Stimulated activated CD8-positive, alpha-beta memory T cell treated with anti-CD3 and anti-CD28 coated beads, Interleukin-4, amount 100 ng/mL, for 48 hours (primary cell): ENCODE measurements around the gene PDAP1.
"Not testable (repeated sequence)": the region's sequence is repeated elsewhere in the genome, so short reads cannot be mapped to it uniquely, and the experiment has no call there.

ENCODE experiments used
- DNase-seq: peaks from one replicate; pipeline ENCODE4 v3.0.0-alpha.2; 2020

The PDAP1 gene, protein sequence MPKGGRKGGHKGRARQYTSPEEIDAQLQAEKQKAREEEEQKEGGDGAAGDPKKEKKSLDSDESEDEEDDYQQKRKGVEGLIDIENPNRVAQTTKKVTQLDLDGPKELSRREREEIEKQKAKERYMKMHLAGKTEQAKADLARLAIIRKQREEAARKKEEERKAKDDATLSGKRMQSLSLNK

DNA sequence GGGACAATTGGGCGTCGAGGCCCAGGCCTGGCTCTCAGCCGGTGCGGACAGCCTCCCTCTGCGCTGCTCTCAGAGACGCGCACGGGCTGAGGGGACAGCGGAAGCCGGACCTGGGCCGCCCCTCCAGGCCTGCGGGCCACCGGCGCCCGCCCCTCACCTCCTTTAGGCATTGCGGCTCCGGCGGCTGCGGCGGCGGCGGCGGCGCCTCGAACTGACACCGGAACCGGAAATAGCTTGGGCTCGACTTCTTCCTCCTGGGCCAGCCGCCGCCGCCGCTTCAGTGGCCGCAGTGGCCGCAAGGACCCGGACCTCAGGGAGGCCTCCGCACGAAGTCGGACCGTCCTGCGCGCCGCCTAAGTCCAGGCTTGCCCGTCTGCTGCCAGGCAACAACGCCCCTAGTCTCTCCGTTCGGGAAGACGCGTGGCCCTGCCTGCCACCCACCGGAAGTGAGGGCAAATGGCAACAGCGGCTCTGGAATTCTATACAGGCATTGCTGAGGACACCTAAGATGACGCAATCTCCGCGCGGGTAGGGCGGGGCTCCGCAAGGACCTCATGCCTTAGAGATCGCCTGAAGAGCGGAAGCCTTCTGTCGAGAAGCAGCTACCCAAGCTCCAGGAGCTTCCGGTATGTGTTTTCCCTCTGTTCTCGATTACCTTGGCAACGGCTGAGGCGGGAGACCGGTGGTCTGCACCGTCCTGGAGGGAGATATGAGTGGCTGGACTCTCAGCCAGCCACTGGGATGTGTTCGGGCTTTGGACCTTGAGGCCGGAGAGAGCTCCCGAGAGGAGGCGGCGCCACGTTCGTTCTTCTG lies at the start of gene PDAP1, which contains the start of gene BUD31:
Gene PDAP1 (minus strand): TSS at position 219 of the 813 bp plus-strand sequence. CDS start 49 bp downstream, at position 170.
Gene BUD31 (plus strand): TSS at position 591 of the 813 bp plus-strand sequence. CDS start 2,124 bp downstream, outside the sequence.
- DNase-seq: peak; percentile 95

DNA sequence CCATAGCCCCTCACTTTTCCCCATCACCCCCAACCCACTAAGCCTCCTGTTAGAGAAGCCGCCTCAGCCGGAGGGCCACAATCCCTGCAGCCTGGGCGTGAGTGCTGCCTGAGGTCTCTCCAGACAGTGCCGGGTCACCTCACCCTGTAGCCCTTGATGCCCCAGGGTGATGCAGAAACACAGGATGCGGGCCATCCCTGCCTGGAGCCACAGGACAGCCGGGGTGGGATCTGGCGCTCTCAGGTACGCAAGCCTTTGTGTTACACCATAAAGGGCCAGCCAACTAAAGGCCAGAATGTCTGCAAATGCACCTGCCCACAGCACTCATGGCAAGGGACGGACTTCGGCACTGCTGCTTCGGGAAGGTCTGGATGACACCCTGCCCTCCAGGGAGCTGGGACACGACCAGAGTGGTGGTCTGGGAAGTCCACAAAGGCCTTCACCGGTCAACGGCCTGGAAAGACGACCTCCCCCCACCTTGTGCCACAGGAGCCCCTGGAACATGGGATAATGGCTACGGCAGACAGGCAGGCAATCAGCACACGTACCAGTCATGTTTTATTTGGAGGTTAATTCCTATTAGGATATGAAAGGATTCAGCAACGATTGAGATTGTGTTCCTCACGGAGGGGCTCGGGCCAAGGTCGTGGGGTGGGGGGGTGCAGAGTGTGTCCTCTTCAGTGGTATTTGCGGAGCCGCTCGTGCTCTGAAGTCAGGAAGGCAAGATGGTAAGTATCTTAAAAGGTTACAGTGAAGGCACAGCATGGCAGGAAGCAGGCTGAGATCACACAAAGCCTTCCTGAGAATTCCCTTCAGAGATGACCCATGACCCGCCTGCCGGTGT lies 49.5 kb upstream of the PDAP1 start:
- DNase-seq: no peak

DNA sequence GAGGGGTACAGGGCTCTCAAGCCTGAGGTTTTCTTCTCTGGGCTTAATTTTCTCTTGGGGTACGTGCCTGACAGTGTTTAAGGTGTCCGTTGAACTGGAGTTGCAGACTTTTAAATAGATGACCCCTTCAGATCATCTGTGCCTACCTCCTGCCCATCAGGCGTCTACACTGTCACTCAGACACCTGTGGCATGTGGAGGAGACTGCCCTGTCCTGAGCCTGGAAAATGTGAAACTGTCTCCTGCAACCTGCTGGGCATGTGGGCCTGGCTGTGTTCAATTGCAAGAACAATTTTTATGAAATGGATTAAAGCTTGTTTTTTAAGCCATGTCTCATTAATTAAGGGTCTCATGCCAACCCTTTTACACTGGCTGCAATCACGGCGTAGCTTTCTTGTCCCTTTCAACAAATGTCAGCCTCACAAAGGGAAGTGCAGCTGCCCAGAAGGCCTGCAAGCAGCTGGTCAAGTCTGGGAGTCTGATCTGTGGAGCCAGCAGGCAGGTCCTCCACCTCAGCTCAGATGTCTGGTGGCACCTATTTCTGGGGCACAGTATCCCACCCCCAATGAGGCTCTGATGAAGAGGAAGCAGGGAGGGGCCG lies 48.8 kb upstream of the PDAP1 start:
- DNase-seq: no peak

DNA sequence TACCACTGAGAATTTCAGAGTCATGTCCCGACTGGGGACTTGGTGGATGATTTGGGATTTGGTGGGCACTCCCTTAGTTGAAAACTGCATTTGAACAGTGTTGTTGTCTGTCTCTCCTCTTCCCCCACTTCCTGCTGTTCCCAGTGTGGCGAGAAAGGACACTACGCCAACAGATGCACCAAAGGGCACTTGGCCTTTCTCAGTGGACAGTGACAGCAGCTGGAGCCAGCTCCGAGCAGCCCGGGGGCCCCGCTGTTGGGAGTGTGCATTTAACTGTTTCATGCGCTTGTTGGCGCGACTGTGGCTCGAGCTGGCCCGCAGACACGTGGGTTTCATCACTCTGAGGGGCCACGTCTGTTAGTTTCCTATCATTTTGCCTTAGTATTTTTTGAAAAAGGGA lies 47.9 kb upstream of the PDAP1 start:
- DNase-seq: no peak

DNA sequence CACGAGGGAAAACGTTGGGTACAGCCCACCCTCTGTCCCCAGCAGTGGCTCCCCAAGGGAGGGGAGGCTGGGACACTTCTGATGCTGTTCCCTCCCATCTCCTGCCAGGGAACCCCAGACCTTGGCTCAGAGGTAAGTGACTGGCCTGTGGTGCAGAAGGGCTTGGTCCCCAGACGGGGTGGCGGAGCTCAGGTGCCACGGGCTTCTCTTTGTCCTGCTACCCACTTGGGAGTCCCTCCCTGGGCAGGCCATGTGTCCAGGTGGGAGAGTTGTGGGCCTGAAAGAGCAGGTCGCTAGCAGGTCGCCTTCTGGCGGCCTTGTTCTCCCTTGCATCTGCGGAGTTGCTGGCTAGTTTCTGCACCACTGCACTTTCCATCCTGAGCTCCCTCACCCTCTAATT lies 47.5 kb upstream of the PDAP1 start:
- DNase-seq: no peak

DNA sequence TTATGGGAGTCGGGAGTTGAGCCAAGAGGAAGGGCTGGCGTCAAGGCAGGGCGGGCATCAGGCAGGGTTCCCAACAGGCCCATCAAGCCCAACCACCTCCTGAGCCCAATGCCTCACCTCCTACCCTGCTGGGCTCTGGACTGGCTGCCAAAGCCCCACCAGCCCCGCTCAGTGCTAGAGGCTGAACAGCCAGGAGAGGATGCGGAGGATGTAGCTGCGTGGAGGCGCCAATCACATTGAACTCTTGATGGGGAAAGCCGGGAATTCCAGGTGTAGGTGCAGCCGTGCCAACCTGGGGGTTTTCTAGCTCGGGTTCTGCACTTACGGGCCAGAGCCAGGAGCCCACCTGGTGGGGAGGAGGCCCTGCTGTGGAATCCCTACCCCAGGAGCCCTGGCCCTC lies 44.7 kb upstream of the PDAP1 start:
- no peak for DNase-seq

DNA sequence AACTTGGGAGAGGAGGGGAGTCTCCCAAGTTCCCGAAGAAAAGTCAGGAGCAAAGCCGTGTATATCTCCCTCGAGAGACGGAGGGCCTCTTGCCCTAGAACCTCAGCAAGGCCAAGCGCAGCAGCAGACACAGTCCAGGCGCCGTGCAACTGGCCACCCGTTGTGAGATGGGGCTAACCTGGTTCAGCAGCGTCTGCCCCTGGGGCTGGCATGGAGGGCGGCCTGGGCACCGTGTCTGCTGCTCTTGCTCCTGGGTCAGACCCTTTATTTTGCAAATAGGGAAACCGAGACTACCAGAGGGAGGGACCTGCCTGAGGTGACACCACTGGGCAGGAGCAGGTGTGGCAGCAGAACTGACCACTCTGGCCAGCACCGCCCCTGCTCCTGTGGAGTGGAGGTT lies 44.1 kb upstream of the PDAP1 start:
- no peak for DNase-seq

DNA sequence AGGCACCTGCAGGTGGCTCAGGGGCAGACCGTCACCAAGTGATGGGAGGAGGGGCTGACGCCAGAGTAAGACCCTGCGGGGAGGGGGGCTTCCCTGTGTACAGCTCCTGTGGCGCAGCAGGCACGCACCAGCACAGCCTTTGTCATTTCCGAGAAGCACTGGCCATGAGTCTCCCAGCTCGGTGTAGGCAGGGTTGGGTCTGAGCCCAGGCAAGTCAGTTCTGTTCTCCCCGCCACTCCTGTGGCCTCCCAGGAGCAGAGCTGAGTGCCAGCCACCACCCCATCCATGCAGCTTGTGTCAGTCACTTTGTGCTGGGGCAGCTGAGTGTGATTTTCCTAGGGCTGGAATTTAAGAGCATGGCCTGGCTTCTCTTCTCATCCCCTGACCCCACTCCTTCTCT lies 43.5 kb upstream of the PDAP1 start:
- DNase-seq: no peak

DNA sequence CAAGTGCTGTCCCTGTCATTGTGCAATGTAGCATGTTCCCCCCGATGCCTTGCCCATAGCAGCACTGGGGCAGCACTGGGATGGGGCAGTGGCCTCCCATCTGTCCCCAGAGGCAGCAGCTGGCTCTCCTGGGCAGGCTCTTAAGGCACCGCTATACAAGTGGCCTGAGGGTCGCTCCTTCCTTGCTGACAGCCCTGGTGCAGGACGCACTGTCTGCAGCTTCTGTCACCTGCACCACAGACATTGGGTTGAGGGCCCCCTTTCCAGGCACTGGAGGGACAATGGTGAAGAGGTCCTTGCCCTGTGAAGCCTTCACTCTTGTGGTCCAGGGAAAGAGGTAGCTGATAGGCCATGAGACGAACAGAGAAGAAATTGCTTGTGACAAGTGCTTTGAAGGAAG lies 40.9 kb upstream of the PDAP1 start:
- no peak for DNase-seq

DNA sequence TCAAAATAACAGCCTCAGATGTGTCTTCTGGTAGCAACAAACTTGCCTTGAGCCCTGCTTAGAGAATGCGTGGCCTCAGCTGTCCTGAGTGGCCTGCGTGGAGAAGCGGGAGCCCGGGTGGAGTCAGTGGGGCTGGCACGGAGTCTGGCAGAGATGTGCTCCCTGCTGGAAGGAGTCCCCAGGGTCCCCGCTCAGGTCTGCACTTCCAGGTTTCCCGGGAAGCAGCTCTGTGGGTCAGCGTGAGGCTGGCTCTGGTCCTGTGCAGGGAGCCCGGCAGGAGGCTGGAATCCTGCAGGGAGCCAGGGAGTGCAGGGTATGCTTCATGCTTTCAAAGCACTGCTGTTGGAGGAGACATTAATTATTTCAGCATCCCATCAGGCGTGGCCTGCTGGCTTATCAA lies 40.5 kb upstream of the PDAP1 start:
- DNase-seq: no peak

DNA sequence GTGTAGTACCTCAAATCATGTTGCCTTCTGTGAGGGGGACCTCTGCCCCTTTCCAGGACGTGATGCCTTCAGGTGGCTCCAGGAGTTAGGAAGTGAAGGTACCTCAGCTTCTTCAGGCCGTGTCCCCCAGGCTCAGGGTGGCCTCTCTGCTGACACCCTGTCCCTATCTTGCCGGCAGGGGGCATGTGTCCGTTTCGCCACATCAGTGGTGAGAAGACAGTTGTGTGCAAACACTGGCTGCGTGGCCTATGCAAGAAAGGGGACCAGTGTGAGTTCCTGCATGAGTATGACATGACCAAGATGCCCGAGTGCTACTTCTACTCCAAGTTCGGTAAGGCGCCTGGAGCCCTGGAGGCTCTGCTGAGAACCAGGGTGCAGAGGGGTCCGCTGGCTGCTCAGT lies 39.5 kb upstream of the PDAP1 start:
- no peak for DNase-seq

DNA sequence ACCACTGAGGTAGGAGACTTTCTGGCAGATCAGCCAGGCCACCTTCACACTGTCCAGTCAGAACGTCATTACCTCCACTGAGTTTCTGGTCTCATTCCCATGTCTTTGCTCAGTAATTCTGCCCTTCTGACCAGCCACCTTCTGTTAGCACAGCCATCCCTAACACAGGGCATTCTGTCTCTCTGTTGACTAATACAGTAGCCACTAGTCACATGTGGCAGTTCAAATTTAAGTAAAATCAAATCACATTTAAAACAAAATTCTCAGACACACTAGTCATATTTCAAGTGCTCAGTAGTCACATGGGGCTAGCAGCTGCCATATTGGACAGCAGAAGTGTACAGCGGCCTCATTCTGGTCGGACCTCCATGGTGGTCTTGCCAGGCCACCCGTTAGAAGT lies 37.7 kb upstream of the PDAP1 start:
- no peak for DNase-seq

DNA sequence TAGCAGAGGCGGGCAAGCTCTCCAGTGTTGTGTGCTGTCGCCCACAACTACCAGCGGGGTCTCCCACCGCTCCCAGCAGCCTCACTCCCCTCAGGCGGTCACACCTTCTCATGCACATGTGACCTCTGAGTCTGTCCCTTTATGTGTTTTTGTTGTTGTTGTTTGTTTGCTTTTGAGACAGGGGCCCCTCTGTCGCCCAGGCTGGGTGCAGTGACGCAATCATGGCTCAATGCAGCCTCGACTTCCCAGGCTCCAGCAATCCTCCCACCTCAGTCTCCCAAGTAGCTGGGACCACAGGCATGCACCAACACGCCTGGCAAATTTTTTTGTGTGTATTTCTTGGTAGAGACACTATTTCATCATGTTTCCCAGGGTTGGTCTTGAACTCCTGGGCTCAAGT lies 31.8 kb upstream of the PDAP1 start:
- no peak for DNase-seq

DNA sequence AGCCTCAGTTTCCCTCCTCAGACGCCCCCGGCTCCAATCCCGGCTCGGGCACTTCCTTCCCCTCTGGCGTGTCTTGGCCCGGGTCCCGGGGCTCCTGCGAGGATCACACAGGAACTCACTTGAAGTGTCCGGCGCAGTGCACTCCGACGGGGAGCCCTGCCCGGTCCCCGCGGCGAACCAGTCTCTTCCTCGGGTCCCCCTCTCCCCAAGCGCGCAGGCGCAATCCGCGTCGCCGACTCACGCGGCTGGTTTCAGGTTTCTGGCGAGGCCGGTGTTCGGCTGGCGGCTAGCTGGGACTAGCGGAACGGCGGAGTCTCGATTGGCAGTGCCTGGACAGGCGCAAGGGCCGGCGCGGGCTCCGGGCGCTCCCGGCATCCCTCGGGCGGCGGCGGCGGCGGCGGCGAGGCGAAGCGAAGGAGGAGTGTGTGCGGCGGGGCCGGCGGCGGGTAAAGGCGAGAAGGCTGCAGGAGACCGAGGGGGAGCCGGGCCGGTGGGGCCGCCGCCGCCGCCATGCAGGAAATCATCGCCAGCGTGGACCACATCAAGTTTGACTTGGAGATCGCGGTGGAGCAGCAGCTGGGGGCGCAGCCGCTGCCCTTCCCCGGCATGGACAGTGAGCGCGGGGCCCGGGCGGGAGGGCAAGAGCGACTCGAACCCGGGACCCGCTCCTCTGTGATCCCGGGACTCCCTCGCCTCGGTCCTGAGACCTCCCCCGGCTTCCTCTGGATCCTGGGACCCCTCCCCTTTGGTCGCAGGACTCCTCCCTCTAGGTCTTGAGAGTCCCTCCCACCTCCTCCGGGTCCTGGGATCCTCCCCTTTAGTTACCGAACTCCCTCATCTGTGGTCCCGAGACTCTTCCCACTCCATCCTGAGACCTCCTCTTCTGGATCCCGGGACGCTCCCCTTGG lies 30.4 kb upstream of the PDAP1 start, which contains the start of the genes CPSF4 and PTCD1:
Gene CPSF4 (plus strand): TSS at position 371 of the 908 bp plus-strand sequence. CDS start 140 bp downstream, at position 511.
Gene PTCD1 (minus strand): TSS at position 226 of the 908 bp plus-strand sequence. CDS start 3,556 bp downstream, outside the sequence.
- DNase-seq: peak; percentile 96

DNA sequence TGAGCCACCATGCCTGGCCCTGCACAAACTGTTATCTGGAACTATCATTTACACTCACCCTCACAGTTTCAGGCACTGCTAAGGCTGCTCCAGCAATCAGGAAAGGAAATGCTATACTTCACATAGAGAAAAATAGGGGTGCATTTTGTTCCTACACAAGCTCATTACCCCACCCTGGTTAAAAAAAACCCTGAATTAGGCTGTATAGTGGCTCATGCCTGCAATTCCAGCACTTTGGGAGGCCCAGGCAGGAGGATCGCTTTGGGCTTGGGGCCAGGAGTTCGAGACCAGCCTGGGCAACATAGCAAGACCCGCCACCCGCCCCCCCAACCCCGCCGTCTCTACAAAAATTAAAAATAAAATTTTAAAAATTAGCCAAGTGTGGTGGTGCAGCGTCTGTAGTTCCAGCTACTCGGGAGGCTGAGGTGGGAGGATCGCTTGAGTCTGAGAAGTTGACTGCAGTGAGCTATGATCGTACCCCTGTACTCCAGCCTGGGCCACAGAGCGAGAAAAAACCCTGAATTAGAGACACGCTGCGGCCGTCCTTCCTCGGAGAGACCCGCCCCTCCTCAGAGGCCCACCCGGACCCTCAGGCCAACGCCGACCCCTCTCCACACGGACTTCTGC lies 29.7 kb upstream of the PDAP1 start:
- DNase-seq: no peak

DNA sequence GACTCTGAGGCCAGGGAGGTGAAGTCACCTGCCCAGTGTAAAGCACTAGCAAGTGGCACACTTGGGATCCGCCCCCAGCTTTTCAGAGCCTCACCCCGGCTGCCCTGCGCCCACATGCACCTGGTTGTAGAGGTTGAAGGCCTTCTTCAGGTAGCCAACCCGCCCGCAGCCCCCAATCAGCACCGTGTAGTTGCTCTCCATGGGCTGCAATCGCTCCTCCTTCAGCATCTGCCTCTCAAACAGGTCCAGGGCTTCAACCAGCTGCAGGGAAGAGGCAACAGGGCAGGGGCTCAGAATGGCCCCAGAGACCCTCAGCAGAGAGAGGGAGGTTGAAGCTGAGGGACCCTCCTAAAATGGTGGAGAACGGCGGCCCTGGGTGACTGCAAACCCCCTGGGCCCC lies 24.8 kb upstream of the PDAP1 start:
- no peak for DNase-seq

DNA sequence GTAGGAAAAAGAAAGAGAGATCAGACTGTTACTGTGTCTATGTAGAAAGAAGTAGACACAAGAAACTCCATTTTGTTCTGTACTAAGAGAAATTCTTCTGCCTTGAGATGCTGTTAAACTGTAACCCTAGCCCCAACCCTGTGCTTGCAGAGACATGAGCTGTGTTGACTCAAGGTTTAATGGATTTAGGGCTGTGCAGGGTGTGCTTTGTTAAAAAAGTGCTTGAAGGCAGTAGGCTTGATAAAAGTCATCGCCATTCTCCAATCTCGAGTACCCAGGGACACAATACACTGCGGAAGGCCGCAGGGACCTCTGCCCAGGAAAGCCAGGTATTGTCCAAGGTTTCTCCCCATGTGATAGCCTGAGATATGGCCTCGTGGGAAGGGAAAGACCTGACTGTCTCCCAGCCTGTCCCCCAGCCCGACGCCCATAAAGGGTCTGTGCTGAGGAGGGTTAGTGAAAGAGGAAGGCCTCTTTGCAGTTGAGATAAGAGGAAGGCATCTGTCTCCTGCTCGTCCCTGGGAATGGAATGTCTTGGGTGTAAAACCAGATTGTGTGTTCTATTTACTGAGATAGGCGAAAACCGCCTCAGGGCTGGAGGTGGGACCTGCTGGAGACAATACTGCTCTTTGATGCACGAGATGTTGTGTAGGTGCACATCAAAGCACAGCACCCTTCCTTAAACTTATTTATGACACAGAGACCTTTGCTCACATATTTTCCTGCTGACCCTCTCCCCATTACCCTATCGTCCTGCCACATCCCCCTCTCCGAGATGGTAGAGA lies 23.6 kb upstream of the PDAP1 start:
- not testable (repeated sequence) for DNase-seq

DNA sequence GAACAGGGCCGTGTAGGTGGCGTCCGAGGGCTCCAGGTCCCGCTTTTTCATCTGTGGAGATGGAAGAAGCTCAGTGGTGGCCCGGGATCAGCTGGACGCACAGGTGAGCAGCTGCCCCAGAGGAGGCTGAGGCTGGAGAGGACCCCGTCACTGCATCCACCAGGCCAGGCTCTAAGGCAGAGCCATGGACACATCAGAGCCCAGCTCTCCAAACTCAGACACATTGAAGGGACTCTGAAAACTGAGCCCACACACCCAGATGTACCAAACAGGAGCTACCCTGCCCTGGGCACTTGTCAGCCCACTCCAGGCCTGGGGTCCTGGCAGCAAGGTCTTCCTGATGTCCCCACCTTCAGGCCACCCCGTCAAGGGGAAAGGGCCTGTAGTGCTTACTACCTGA lies 21.4 kb upstream of the PDAP1 start:
- no peak for DNase-seq

DNA sequence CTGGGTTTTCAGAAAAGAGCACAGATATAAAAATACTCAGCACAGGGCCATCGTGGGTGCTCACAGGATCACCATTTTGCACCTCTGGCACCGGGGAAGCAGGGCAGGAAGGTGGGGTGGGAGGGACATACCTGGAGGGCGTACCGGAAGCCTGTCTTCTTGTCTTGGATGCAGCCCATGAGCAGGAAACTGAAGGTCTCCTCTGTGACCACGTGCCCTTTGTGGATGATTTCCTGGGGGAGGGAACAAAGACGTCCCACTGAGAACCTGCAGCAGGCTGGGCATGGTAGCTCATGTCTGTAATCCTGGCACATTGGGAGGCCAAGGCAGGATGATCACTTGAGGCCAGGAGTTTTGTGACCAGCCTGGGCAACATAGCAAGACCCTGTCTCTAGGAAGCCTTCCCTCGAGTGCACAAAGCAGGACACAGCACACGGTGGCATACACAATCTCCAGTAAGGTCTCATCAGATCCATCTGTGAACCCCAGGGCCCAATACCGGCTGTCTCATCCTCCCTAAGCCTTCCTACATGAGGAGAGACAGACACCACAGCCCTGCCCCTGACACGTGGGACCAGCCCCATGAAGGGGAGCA lies 20.7 kb upstream of the PDAP1 start:
- no peak for DNase-seq
